GM19351 (cell line): ENCODE results near the gene CNDP1.
A peak's percentile ranks its signal among the peaks of the same experiment; 100 is the strongest.
"Not testable (repeated sequence)": the region's sequence is repeated elsewhere in the genome, so short reads cannot be mapped to it uniquely, and the experiment has no call there.

ENCODE experiments used
- ATAC-seq: cut with Tn5 transposase; IDR thresholded peaks from one replicate; pipeline ENCODE4 v1.9.1; 2021; ENCODE audit warnings: mild to moderate bottlenecking, moderate library complexity; ENCODE audit not compliant: unreplicated experiment

Gene CNDP1

GRCh38 chr18:74541703-74542555 is 7.6 kb downstream of the CNDP1 start:
- no peak for ATAC-seq

GRCh38 chr18:74544898-74545297 is 10.6 kb downstream of the CNDP1 start:
- ATAC-seq, result no peak

- no peak for ATAC-seq
Observed at GRCh38 chr18:74546007-74546406, 11.7 kb downstream of the CNDP1 start.

- no peak for ATAC-seq
Observed at GRCh38 chr18:74546751-74547530, 12.6 kb downstream of the CNDP1 start.

GRCh38 chr18:74547860-74548259 is 13.6 kb downstream of the CNDP1 start:
- no peak for ATAC-seq

GRCh38 chr18:74549591-74550104 is 15.3 kb downstream of the CNDP1 start:
- no peak for ATAC-seq

- no peak for ATAC-seq
Observed at GRCh38 chr18:74550886-74551285, 16.6 kb downstream of the CNDP1 start.

GRCh38 chr18:74551452-74551851 is 17.2 kb downstream of the CNDP1 start:
- no peak for ATAC-seq

- peak; percentile 98 for ATAC-seq
Observed at GRCh38 chr18:74551936-74552555, 17.7 kb downstream of the CNDP1 start.

- no peak for ATAC-seq
Observed at GRCh38 chr18:74556126-74556525, 21.8 kb downstream of the CNDP1 start.

GRCh38 chr18:74558096-74558495 is 23.8 kb downstream of the CNDP1 start:
- ATAC-seq, result no peak

- ATAC-seq, result no peak
Observed at GRCh38 chr18:74562131-74562730, 27.9 kb downstream of the CNDP1 start.

GRCh38 chr18:74562775-74563174 is 28.5 kb downstream of the CNDP1 start:
- no peak for ATAC-seq

GRCh38 chr18:74563999-74564398 is 29.7 kb downstream of the CNDP1 start:
- ATAC-seq, result no peak

GRCh38 chr18:74565164-74565563 is 30.9 kb downstream of the CNDP1 start:
- not testable (repeated sequence) for ATAC-seq

GRCh38 chr18:74565993-74566392 is 31.7 kb downstream of the CNDP1 start:
- ATAC-seq, result not testable (repeated sequence)

- peak; percentile 45 for ATAC-seq
Observed at GRCh38 chr18:74567822-74568221, 33.5 kb downstream of the CNDP1 start.

- no peak for ATAC-seq
Observed at GRCh38 chr18:74569401-74569800, 35.1 kb downstream of the CNDP1 start.

GRCh38 chr18:74570266-74570665 is 36.0 kb downstream of the CNDP1 start:
- no peak for ATAC-seq

- peak; percentile 69 for ATAC-seq
Observed at GRCh38 chr18:74571895-74572680, 37.8 kb downstream of the CNDP1 start.
